Caco-2 (cell line): Measurements from ENCODE around the gene IL1A. TPM values are rescaled to one million over a fixed set of nuclear protein-coding genes. Genes with fewer than 3 reads are reported as not detected.

Experiments used
- BruUV-seq: library from RNA; stranded (reverse); fragments of 400-500 nt; replicated peaks from 2 replicates; lab custom pipeline; 2021; lab: Mats Ljungman, UMichigan
- CTCF ChIA-PET: fragments of 300-600 bp; sonication (Branson Sonifier 250); formaldehyde crosslinking; loops from one replicate; lab custom pipeline; 2022; ENCODE audit warnings: antibody characterized with exemption; lab: Charles Lee
- POLR2A ChIA-PET: fragments of 300-600 bp; sonication (Branson Sonifier 250); formaldehyde crosslinking; loops from one replicate; lab custom pipeline; 2022; ENCODE audit warnings: antibody characterized with exemption; lab: Charles Lee
- DNase-seq, 2 experiments: peaks; one replicate each; pipeline versions ENCODE4 v3.0.0 to v3.0.0-alpha.2; 2020 to 2022
- H3K27me3 ChIP-seq: replicated peaks from 2 replicates; pipeline ENCODE4 v1.6.0; 2011; ENCODE audit warnings: low read length; ENCODE audit not compliant: control insufficient read depth, insufficient read depth
- H3K36me3 ChIP-seq: 2 replicates; pipeline ENCODE4 v1.5.1; 2011; ENCODE audit warnings: low read length; ENCODE audit not compliant: control insufficient read depth, insufficient read depth
- H3K4me1 ChIP-seq: fragments of 250-450 bp; sonication (Bioruptor Pico); 2 replicates; pipeline ENCODE4 v1.5.1; 2020; ENCODE audit warnings: mild to moderate bottlenecking
- H3K4me3 ChIP-seq: 2 replicates; pipeline ENCODE4 v1.5.1; 2011; ENCODE audit warnings: low read depth, mild to moderate bottlenecking, control low read depth, low read length
- H3K9me3 ChIP-seq: fragments of 250-450 bp; sonication (Bioruptor Pico); 2 replicates; pipeline ENCODE4 v1.5.1; 2020; ENCODE audit warnings: mild to moderate bottlenecking, moderate library complexity
- H3K27ac Mint-ChIP-seq: one replicate; pipeline ENCODE4 v1.8.0; 2022; ENCODE audit warnings: mixed read lengths; ENCODE audit not compliant: unreplicated experiment
- H3K27me3 Mint-ChIP-seq: one replicate; pipeline ENCODE4 v1.8.0; 2022; ENCODE audit warnings: mixed read lengths; ENCODE audit not compliant: insufficient read depth, unreplicated experiment
- H3K36me3 Mint-ChIP-seq: one replicate; pipeline ENCODE4 v1.8.0; 2022; ENCODE audit warnings: mild to moderate bottlenecking, mixed read lengths; ENCODE audit not compliant: insufficient read depth, unreplicated experiment
- H3K4me1 Mint-ChIP-seq: one replicate; pipeline ENCODE4 v1.8.0; 2022; ENCODE audit warnings: low read depth, mixed read lengths; ENCODE audit not compliant: unreplicated experiment
- H3K4me3 Mint-ChIP-seq: one replicate; pipeline ENCODE4 v1.8.0; 2022; ENCODE audit warnings: mild to moderate bottlenecking, moderate library complexity, mixed read lengths; ENCODE audit not compliant: unreplicated experiment
- H3K9me3 Mint-ChIP-seq: one replicate; pipeline ENCODE4 v1.8.0; 2022; ENCODE audit warnings: mixed read lengths; ENCODE audit not compliant: unreplicated experiment
- CTCF ChIP-seq, 2 experiments: fragments of 200-600 bp in 1 of 2; IDR thresholded peaks; 1 replicate in 1 of 2; 2 replicates in 1 of 2; pipeline versions ENCODE4 v1.5.1 to v1.8.0; 2011 to 2022; ENCODE audit warnings: antibody characterized with exemption in 1 of 2, control low read depth in 1 of 2, inconsistent platforms in 1 of 2, low read depth in 1 of 2, low read length in 1 of 2, mild to moderate bottlenecking in 1 of 2, moderate library complexity in 1 of 2; ENCODE audit not compliant: insufficient read depth in 1 of 2, severe bottlenecking in 1 of 2, unreplicated experiment in 1 of 2
- intact Hi-C: fragments of 100-400 bp; cut with micrococcal nuclease; formaldehyde crosslinking; loops from one replicate; pipeline ENCODE4 v1.10.0; 2022; ENCODE audit not compliant: unreplicated experiment
- total RNA-seq: library from RNA; stranded (reverse); gene quantifications from 2 replicates; pipeline ENCODE4 v1.2.3, GENCODE V29; 2022

Gene IL1A
- total RNA-seq, 1 experiment from 2014 or later = not detected

- Histone ChIP-seq H3K4me1 (peaks cover 9% of the 10 kb centered on the region), H3K9me3 (no peaks in the 10 kb centered on the region), H3K4me3 (no peak overlapping the region), H3K27me3 (no peaks in the 10 kb centered on the region), H3K36me3 (peaks cover 6% of the 10 kb centered on the region)
- Mint-ChIP-seq H3K36me3 (peaks cover 57% of the 10 kb centered on the region), H3K9me3 (no peaks in the 10 kb centered on the region), H3K4me1 (peaks cover 7% of the 10 kb centered on the region), H3K27ac (no peak overlapping the region), H3K4me3 (no peak overlapping the region), H3K27me3 (no peaks in the 10 kb centered on the region)
- no peak for DNase-seq
- CTCF ChIA-PET = interaction anchor here (0.7 to 1.9 kb wide), 2 partner anchors 190 to 207 kb away, joined by 3 to 18 read pairs; no protein-coding TSS in a partner anchor
- POLR2A ChIA-PET = no interaction called here
- TF ChIP-seq CTCF (IDR thresholded peaks at IDR 0.05; ENCODE audit: insufficient read depth in 1 of 2, low read depth in 1 of 2, low read length in 1 of 2, severe bottlenecking in 1 of 2, unreplicated experiment in 1 of 2) = no peak
- BruUV-seq = no TSS peak
- intact Hi-C loops = no loop called here
Observed at GRCh38 chr2:112751451-112752197, 32.7 kb downstream of the IL1A start.

GRCh38 chr2:112750560-112750843 is 33.8 kb downstream of the IL1A start:
- BruUV-seq = no TSS peak
- H3K27me3 Mint-ChIP-seq = no peaks in the 10 kb centered on the region
- DNase-seq = no peak
- no peak overlapping the region for H3K4me3 Mint-ChIP-seq
- intact Hi-C loops = no loop called here
- peak overlapping the region; percentile 67 for H3K27ac Mint-ChIP-seq
- Histone ChIP-seq H3K36me3 (peaks cover 6% of the 10 kb centered on the region), H3K27me3 (no peaks in the 10 kb centered on the region), H3K4me3 (no peak overlapping the region), H3K4me1 (peaks cover 9% of the 10 kb centered on the region), H3K9me3 (no peaks in the 10 kb centered on the region)
- CTCF ChIA-PET = interaction anchor here (1.9 to 2.6 kb wide), 4 partner anchors 135 to 209 kb away, joined by 12 to 41 read pairs (median 19); no protein-coding TSS in a partner anchor
- peaks cover 7% of the 10 kb centered on the region for H3K4me1 Mint-ChIP-seq
- no peak for TF ChIP-seq CTCF (IDR thresholded peaks at IDR 0.05; ENCODE audit: insufficient read depth in 1 of 2, low read depth in 1 of 2, low read length in 1 of 2, severe bottlenecking in 1 of 2, unreplicated experiment in 1 of 2)
- no peaks in the 10 kb centered on the region for H3K9me3 Mint-ChIP-seq
- POLR2A ChIA-PET = no interaction called here
- peaks cover 52% of the 10 kb centered on the region for H3K36me3 Mint-ChIP-seq

GRCh38 chr2:112749755-112750559 is 34.3 kb downstream of the IL1A start:
- no TSS peak for BruUV-seq
- Mint-ChIP-seq H3K27ac (peak overlapping the region; percentile 67), H3K27me3 (no peaks in the 10 kb centered on the region), H3K4me1 (peaks cover 7% of the 10 kb centered on the region), H3K4me3 (no peak overlapping the region), H3K36me3 (peaks cover 49% of the 10 kb centered on the region), H3K9me3 (no peaks in the 10 kb centered on the region)
- CTCF ChIA-PET = interaction anchor here (0.7 to 2.6 kb wide), 7 partner anchors 12 to 211 kb away, joined by 3 to 41 read pairs (median 6); no protein-coding TSS in a partner anchor
- Histone ChIP-seq H3K27me3 (no peaks in the 10 kb centered on the region), H3K9me3 (no peaks in the 10 kb centered on the region), H3K4me1 (peaks cover 9% of the 10 kb centered on the region), H3K36me3 (peaks cover 6% of the 10 kb centered on the region), H3K4me3 (no peak overlapping the region)
- intact Hi-C loops = loop anchor here (1.0 kb wide), 3 partner anchors 135 to 209 kb away; no protein-coding TSS in a partner anchor
- DNase-seq = peak; percentile 74 to 86
- peak; percentile 81 to 94 for TF ChIP-seq CTCF (IDR thresholded peaks at IDR 0.05; ENCODE audit: insufficient read depth in 1 of 2, low read depth in 1 of 2, low read length in 1 of 2, severe bottlenecking in 1 of 2, unreplicated experiment in 1 of 2)
- POLR2A ChIA-PET = no interaction called here
